ENCODE measurements around the gene ST7.
"Not testable (repeated sequence)": the region's sequence is repeated elsewhere in the genome, so short reads cannot be mapped to it uniquely, and the experiment has no call there.

GRCh38 chr7:116936844-116937243 lies 16.5 kb upstream of the ST7 start:
- not testable (repeated sequence) for TF ChIP-seq EZH2 (IDR thresholded peaks at IDR 0.05); POLR2AphosphoS5 (IDR thresholded peaks at IDR 0.05; ENCODE audit: borderline replicate concordance, low read depth, low read length)

All from SK-N-MC (cell line).